ENCODE measurements around the gene SYNJ2.

- TF ChIP-seq EZH2 (IDR thresholded peaks at IDR 0.05; ENCODE audit: insufficient read depth, low read length) (no peak), CTCF (IDR thresholded peaks at IDR 0.05; ENCODE audit: insufficient read depth, low read depth, low read length) (no peak)
Measured at GRCh38 chr6:157959451-157960227, 22.0 kb upstream of the SYNJ2 start.

Data from astrocyte (in vitro differentiated cells and primary cell).